IPS-11a (cell line): ENCODE measurements around the gene SLC39A9.
"Not testable (repeated sequence)": the region's sequence is repeated elsewhere in the genome, so short reads cannot be mapped to it uniquely, and the experiment has no call there.

Source experiments
- H3K4me3 ChIP-seq: one replicate; pipeline ENCODE4 v1.5.1; 2013; ENCODE audit warnings: low read depth, low read length, control low read depth

SLC39A9 gene

GRCh38 chr14:69475194-69475818 is 76.8 kb downstream of the SLC39A9 start:
- no peak overlapping the region for H3K4me3 ChIP-seq

DNA sequence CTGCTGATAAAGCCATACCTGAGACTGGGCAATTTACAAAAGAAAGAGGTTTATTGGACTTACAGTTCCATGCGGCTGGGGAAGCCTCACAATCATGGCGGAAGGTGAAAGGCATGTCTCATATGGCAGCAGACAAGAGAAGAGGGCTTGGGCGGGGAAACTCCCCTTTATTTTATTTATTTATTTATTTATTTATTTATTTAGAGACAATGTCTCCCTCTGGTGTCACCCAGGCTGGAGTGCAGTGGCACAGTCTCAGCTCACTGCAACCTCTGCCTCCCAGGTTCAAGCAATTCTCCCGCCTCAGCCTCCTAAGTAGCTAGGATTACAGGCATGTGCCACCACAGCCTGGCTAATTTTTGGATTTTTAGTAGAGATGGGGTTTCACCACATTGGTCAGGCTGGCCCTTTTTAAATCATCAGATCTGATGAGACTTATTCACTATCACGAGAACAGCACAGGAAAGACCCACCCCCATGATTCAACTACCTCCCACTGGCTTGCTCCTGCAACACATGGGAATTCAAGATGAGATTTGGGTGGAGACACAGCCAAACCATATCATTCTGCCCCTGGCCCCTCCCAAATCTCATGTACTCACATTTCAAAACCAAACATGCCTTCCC is 78.4 kb downstream of the SLC39A9 start:
- H3K4me3 ChIP-seq = not testable (repeated sequence)

DNA sequence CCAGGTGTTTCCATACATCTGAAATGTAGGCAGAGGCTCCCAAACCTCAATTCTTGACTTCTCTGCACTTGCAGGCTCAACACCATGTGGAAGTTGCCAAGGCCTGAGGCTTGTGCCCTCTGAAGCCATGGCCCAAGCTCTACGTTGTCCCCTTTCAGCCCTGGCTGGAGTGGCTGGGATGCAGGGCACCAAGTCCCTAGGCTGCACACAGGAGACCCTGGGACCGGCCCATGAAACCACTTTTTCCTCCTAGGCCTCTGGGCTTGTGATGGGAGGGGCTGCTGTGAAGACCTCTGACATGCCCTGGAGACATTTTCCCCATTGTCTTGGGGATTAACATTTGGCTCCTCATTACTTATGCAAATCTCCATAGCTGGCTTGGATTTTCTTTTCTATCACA is 79.6 kb downstream of the SLC39A9 start:
- H3K4me3 ChIP-seq = not testable (repeated sequence)

DNA sequence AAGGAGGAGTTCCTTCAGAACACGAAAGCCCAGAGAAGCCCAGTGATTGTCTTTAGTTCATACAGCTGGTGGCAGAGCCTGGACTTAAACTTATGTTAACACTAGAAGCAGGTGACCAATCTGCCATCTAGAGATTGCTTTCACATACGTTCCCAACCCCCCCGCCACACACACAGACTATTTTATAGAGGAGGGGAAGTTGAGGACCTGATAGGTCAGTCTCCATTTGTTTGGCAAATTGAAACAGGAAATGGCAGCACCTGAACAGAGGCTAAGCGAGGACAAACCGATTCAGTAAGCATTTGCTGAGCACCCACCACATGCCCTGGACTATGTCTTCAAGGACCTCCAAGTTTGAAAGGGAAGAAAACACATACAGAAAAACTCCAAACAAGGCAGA is 81.2 kb downstream of the SLC39A9 start:
- H3K4me3 ChIP-seq = no peak overlapping the region

DNA sequence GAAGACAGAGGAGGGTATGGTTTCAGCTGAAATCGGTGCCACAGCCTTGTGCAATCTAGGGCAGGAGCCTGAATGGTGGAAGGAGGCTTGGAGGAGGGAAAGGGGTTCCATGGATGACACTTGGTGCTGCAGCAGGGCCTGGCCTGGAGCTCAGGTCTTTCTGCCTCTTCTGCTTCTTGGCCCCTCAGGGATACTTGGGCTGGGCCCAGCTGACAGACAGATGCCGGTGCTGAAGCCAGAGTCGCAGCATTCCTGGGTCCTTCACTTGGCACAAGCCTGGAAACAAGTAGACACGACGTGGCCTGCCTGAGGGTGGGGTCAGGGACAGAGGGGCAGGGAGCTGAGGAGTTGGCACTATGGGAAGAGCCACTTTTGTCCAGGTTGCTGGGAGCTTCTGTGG is 81.6 kb downstream of the SLC39A9 start:
- no peak overlapping the region for H3K4me3 ChIP-seq

DNA sequence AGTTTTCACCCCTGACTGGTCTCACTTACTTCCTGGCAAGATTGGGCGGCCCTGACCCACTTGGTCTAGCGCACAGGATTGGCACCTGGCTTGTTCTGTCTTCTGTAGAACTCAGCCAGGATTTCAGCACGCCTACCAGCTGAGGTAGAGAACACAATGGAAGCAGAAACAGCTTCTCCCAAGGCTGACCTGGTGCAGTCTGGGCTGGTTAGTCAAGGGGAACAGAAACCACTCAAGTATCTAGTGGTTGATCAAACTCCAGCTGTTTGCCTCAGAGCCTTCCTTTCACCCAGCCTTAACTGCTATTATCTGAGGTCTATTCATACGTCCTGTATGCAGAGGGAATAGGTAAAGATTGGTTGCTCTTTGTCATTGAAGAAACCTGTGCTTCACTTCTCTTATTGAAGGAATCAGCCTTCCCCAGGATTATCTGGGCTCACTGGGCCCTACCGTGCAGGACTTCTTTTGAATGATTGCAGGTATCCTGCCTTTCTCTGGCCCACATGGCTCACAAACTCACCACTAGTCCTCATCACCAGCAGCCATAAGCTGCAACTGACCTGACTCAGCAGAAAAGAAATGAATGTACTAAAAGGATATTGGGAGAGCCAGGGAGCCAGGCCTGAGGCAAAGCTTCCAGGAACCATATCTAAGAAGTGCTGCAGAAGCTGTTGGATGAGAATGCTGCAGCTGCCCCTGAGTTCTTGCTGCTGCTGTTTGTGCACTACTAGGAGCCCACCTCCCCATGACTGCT is 83.5 kb downstream of the SLC39A9 start:
- H3K4me3 ChIP-seq = no peak overlapping the region

GRCh38 chr14:69483765-69484443 is 85.4 kb downstream of the SLC39A9 start:
- H3K4me3 ChIP-seq = peak overlapping the region; percentile 63

- peak within 1 kb of the TSS; percentile 63 for H3K4me3 ChIP-seq
Observed at GRCh38 chr14:69484444-69485314, 86.2 kb downstream of the SLC39A9 start, which contains the start of gene PLEKHD1. TSS of gene PLEKHD1 (plus strand) at chr14:69484728. CDS start at chr14:69484966, 238 bp downstream.

- H3K4me3 ChIP-seq = peak overlapping the region; percentile 63
Observed at GRCh38 chr14:69485315-69485660, 86.8 kb downstream of the SLC39A9 start.

GRCh38 chr14:69485701-69486100 is 87.2 kb downstream of the SLC39A9 start:
- H3K4me3 ChIP-seq = no peak overlapping the region

- H3K4me3 ChIP-seq = no peak overlapping the region
Observed at GRCh38 chr14:69487226-69487625, 88.7 kb downstream of the SLC39A9 start.

DNA sequence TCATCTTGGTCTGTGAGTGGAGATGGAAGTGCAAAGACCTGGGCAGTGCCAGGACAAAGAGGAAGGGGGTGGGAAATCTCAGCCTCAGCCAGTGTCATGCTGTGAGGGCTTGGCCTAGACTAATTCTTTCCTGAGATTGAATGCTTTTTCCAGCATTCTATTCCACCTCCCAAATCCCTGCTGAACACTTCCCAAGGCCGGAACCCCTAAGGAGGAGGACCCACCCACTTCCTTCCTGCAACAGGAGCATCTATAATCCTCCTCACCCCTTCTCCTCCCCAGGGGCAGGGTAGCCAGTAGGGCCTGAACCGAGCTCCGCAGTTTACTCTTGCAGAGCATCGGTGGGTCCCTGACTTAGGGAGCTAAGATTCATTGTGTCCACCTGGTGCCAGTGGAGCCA is 89.3 kb downstream of the SLC39A9 start:
- no peak overlapping the region for H3K4me3 ChIP-seq

DNA sequence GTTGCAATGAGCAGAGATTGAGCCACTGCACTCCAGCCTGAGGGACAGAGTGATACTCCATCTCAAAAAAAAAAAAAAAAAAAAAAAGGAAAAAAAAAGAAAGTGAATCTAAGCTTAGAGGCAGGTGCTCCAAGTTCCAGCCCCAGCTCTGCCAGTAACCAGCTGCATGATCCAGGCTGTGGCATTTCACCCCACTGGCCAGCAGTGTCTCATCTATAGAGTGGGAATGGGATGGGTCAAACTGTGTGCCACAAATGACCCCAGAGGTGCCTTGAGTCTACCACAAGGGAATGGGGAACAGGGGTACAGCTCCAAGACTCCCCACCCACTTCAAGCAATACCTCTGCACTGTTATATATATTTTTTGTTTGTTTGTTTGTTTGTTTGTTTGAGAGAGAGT is 91.0 kb downstream of the SLC39A9 start:
- no peak overlapping the region for H3K4me3 ChIP-seq

DNA sequence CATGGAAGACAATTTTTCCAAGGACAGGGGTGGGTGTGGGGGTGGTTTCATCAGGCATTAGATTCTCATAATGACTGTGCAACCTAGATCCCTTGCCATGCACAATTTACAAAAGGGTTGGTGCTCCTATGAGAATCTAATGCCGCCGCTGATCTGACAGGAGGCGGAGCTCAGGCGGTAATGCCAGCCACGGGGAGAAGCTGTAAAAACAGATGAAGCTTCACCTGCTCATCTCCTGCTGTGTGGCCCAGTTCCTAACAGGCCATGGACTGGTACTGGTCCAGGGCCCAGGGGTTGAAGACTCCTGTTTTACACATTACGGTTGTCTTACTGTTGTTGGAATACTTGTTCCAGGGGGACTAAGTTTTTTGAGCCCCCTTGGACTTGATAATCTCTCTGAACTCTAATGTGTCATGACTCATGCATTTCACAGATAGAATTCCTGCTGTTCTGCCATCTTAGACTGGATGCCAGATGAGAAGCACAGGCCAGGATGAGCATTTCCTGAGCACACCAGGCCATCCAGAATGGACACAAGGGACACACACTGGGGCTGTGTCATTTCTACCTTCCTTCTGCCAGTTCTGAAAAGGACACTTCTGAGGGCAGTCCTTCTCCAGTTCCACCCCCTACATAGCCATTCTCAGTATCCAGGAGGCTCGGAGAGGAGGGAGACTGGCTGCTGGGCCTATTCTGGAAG is 91.9 kb downstream of the SLC39A9 start:
- H3K4me3 ChIP-seq = no peak overlapping the region

- H3K4me3 ChIP-seq = no peak overlapping the region
Observed at GRCh38 chr14:69491193-69491592, 92.7 kb downstream of the SLC39A9 start.

DNA sequence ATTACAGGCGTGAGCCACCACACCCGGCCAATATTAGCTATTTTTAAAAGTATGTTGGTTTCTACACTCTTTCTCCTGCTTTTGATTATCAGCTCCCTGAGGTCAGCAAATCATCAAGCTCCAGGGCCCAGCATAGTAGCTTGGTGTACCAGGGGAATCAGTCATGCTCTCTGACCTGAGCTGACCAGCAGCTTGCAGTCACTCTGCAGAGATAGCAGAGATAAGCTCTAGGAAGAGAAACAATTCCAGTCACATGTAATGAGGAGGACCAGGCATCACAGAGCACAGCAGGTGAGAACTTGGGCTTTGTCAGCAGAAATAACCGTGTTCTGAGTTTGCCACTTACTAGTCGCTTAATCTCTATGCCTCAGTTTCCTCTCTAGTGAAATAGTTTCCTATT is 94.5 kb downstream of the SLC39A9 start:
- no peak overlapping the region for H3K4me3 ChIP-seq

- H3K4me3 ChIP-seq = no peak overlapping the region
Observed at GRCh38 chr14:69493791-69494190, 95.3 kb downstream of the SLC39A9 start.

GRCh38 chr14:69495341-69495921 is 96.9 kb downstream of the SLC39A9 start:
- no peak overlapping the region for H3K4me3 ChIP-seq

GRCh38 chr14:69497866-69498265 is 99.4 kb downstream of the SLC39A9 start:
- not testable (repeated sequence) for H3K4me3 ChIP-seq

DNA sequence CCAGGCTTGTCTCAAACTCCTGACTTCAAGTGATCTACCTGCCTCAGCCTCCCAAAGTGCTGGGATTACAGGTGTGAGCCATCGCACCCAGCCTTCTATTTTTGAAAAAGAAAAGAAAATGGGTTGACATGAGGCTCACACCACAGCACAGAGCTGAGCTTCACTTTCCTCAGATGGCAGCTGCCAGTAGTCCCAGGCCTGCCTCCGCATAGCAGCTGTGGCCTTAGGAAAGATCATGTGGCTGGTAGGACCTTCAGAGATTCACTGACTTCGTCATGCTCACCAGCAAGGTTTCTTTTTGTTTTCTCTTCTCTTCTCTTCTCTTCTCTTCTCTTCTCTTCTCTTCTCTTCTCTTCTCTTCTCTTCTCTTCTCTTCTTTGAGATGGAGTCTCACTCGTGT is 99.8 kb downstream of the SLC39A9 start:
- H3K4me3 ChIP-seq = not testable (repeated sequence)
